Measurements from ENCODE around the gene CCT8.
"Not testable (repeated sequence)": the region's sequence is repeated elsewhere in the genome, so short reads cannot be mapped to it uniquely, and the experiment has no call there.

The CCT8 gene

DNA sequence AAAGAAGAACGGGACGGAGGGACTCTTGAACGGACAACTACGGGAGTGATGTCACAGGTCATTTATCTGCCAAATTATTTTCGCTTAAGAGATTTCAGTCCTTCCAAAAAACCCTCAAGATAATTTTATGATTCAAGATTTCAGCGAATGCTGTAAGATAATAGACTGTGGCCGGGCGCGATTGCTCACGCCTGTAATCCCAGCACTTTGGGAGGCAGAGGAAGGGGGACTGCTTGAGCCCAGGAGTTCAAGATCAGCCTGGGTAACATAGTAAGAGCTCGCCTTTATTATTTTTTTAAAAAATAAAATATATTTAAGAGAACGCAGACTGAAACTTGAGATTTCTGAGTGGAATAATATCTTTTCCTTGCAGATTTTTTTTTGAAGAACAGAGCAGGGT lies 54.9 kb downstream of the CCT8 start:
- no peak for DNase-seq (ENCODE audit: low spot score)

DNA sequence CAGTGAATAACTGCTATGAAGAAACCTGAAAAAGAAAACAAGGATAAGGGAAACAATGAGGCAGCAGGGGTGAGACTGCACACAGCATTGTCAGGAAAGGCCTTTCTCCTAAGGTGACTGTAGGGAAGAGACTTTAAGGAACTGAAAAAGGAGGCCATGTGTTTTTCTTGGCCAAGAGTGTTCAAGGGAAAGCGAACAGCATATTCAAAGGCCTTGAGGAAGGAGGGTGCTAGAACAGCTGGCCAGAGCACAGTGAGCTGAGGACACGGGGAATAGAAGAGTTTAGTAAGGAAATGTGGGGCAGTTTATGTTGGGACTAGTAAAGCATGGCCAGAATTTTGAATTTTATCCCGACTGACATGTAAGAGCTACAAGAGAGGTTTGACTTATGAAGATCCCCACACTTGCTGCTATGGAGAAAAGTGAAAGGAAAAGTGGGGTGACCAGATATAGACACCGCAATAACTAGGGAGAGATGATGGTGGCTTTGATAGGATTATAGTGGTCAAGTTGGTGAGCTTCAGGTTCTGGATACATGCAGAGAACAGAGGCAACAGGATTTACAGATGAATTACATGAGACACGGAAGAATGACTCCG lies 55.7 kb downstream of the CCT8 start:
- no peak for DNase-seq (ENCODE audit: low spot score)

DNA sequence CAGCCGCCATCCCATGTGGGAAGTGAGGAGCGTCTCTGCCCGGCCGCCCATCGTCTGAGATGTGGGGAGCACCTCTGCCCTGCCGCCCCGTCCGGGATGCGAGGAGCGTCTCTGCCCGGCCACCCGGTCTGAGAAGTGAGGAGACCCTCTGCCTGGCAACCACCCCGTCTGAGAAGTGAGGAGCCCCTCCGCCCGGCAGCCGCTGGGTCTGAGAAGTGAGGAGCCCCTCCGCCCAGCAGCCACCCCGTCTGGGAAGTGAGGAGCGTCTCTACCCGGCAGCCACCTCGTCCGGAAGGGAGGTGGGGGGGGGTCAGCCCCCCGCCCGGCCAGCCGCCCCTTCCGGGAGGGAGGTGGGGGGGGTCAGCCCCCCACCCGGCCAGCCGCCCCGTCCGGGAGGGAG lies 62.2 kb downstream of the CCT8 start:
- DNase-seq (ENCODE audit: low spot score): not testable (repeated sequence)

DNA sequence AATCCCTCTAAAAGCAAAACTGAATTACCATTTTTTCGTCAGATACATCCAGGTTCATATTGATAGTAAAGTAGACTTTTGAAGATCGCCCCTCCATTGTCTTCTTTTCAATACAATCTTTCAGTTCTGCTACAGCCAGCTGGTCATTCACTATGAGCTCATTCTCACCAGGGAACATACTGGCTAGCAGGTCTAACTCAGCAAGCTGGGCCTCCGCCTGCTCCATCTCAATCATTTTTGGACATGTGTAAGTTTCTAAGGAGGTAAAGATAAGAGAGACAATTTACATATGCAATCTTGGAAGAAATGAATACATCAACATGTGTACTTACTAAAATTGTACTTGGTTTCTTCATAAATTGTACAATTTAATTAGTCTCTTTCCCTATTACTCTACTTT lies 65.1 kb downstream of the CCT8 start:
- DNase-seq (ENCODE audit: low spot score): no peak

DNA sequence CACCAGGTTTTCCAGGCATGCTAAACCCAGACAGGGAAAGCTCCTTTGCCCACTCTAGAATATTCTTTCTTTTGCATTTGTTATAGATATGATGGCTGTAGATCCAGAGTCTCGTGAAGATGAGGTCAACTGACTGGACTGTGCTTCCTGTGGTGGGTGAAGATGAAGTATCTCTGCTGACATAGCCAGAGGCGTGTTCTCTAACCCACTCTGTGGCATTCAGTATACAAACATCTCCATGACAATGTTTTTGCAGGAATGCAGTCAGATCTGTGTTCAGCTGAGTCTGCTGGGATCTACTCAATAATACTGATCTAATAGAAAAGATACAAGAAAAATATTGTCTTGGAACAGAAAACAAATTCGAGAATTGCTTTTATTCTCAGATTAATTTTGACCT lies 65.6 kb downstream of the CCT8 start:
- no peak for DNase-seq (ENCODE audit: low spot score)

DNA sequence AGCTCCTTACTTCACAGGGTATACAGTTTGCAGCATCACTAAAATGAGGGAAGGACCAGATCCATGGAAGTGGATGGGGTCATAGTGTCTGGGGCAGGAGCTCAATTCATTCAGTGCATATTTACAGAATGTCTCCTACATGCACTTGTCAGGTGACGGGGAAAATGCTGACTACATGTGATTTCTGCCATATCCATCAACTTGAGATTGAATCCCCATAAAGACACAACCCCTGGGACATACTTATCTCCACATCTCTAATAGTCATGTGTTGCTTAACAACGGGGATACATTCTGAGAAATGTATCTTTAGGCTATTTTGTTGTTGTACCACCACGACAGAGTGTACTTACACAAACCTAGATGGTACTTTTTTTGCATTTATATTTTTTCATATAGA lies 66.3 kb downstream of the CCT8 start:
- no peak for DNase-seq (ENCODE audit: low spot score)
